Neuron (in vitro differentiated cells): ENCODE results near the gene N4BP2L2.

ENCODE experiments used
- H2AFZ ChIP-seq: one replicate; pipeline ENCODE4 v1.6.1; 2013; ENCODE audit warnings: low read depth, mild to moderate bottlenecking, inconsistent platforms, low read length, moderate library complexity
- H3K27me3 ChIP-seq: one replicate; pipeline ENCODE4 v1.6.1; 2013; ENCODE audit warnings: low read length; ENCODE audit not compliant: insufficient read depth
- H3K36me3 ChIP-seq: one replicate; pipeline ENCODE4 v1.6.1; 2013; ENCODE audit warnings: low read length; ENCODE audit not compliant: insufficient read depth
- H3K4me1 ChIP-seq: one replicate; pipeline ENCODE4 v1.6.1; 2013; ENCODE audit warnings: low read length; ENCODE audit not compliant: insufficient read depth
- H3K4me3 ChIP-seq: 2 replicates; pipeline ENCODE4 v1.5.1; 2013; ENCODE audit warnings: mild to moderate bottlenecking, low read length, moderate library complexity
- H3K9me3 ChIP-seq: one replicate; pipeline ENCODE4 v1.6.1; 2013; ENCODE audit warnings: low read length

Gene N4BP2L2

DNA sequence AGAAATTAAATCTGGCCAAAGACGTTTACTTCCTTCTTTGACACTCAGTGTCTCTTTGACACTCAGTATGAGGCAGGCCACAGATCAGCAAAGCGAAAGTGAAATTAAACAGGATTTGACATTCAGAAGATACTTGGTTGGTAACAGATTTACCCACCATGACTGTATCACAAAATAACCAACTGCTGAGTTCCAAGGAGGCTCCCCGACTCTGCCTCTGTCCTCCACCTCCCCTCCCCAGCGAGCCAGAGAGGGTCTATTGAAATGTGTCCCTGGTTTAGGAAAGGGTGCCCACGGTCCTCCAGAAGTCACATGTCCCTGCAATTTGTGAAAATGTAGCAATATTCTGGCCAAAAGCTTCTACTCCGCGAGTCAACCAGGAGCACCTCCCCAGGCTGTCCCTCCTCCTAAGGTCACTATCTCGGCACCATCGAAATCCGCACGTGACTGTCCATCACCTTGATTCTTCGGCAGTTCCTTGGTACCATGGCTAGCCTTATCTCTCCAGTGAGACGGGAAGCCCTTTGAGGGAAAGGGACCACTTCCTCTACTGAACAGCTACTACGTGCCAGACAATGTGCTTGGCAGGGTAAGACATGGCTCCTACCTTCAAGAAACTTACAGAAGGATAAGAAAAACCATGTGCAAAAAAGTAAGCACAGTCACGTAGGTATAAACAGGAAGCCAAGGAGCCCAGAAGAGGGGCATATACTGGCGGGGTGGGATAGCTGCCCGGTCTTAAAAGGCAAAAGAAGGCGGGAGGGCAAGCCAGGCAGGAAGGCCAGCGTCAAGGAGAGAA lies 112.2 kb downstream of the N4BP2L2 start:
- no peaks in the 10 kb centered on the region for H3K27me3 ChIP-seq
- H3K9me3 ChIP-seq: peaks cover 2% of the 10 kb centered on the region
- H3K4me1 ChIP-seq: no peaks in the 10 kb centered on the region
- peaks cover 2% of the 10 kb centered on the region for H3K36me3 ChIP-seq
- H3K4me3 ChIP-seq: peak overlapping the region; percentile 58
- no peak overlapping the region for H2AFZ ChIP-seq

DNA sequence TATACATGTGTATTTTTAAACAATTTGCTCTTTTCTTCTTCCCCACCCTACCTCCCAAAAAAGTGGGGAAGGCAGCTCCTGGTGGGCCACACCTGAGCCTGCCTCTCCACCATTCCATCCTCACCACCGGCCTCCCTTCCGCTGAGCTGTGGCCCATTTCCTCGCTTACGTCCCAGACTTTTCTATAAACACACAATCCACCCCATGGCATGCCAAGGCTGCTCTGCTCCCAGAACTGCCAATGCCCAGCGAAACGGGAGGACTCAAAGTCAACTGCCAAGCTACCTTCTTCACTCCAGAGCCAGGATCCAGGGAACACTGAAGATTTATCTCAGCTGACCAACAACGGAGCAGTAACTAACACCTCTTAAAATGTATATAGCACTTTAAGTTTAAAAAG lies 113.4 kb downstream of the N4BP2L2 start:
- no peaks in the 10 kb centered on the region for H3K36me3 ChIP-seq
- no peak overlapping the region for H3K4me3 ChIP-seq
- no peak overlapping the region for H2AFZ ChIP-seq
- no peaks in the 10 kb centered on the region for H3K27me3 ChIP-seq
- H3K9me3 ChIP-seq: peaks cover 2% of the 10 kb centered on the region
- H3K4me1 ChIP-seq: no peaks in the 10 kb centered on the region

- H2AFZ ChIP-seq: no peak overlapping the region
- H3K4me1 ChIP-seq: no peaks in the 10 kb centered on the region
- no peaks in the 10 kb centered on the region for H3K36me3 ChIP-seq
- H3K27me3 ChIP-seq: no peaks in the 10 kb centered on the region
- H3K9me3 ChIP-seq: peaks cover 4% of the 10 kb centered on the region
- H3K4me3 ChIP-seq: no peak overlapping the region
Observed at GRCh38 chr13:32423592-32423991, 115.0 kb downstream of the N4BP2L2 start.

DNA sequence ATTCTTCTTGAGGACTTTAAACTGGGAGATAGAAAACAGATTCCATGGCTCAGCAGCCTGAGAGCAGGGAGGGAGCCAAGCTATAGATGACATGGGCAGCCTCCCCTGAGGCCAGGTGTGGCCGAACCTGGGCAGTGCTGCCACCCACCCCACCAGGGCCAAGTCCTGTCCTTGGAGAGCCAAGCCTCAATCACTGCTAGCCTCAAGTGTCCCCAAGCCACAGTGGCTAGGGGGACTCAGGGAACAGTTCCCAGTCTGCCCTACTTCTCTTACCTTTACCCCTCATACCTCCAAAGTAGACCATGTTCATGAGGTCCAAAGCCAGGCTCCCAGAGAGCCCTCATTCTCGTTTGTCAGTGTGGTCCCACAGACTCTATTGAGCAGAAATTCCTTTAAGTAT lies 118.7 kb downstream of the N4BP2L2 start:
- H3K36me3 ChIP-seq: no peaks in the 10 kb centered on the region
- no peaks in the 10 kb centered on the region for H3K27me3 ChIP-seq
- no peak overlapping the region for H2AFZ ChIP-seq
- no peaks in the 10 kb centered on the region for H3K4me1 ChIP-seq
- peaks cover 4% of the 10 kb centered on the region for H3K9me3 ChIP-seq
- no peak overlapping the region for H3K4me3 ChIP-seq

GRCh38 chr13:32417995-32418394 lies 120.6 kb downstream of the N4BP2L2 start:
- H3K9me3 ChIP-seq: peaks cover 4% of the 10 kb centered on the region

GRCh38 chr13:32415019-32415418 lies 123.6 kb downstream of the N4BP2L2 start:
- Histone ChIP-seq H3K36me3 (no peaks in the 10 kb centered on the region), H3K4me3 (no peak overlapping the region), H2AFZ (no peak overlapping the region), H3K4me1 (no peaks in the 10 kb centered on the region), H3K27me3 (no peaks in the 10 kb centered on the region), H3K9me3 (peaks cover 4% of the 10 kb centered on the region)

More at GRCh38 chr13:32417995-32418394, 120.6 kb downstream of the N4BP2L2 start:
- Histone ChIP-seq H3K36me3 (no peaks in the 10 kb centered on the region), H3K27me3 (no peaks in the 10 kb centered on the region), H3K4me1 (no peaks in the 10 kb centered on the region), H3K4me3 (no peak overlapping the region), H2AFZ (no peak overlapping the region)

DNA sequence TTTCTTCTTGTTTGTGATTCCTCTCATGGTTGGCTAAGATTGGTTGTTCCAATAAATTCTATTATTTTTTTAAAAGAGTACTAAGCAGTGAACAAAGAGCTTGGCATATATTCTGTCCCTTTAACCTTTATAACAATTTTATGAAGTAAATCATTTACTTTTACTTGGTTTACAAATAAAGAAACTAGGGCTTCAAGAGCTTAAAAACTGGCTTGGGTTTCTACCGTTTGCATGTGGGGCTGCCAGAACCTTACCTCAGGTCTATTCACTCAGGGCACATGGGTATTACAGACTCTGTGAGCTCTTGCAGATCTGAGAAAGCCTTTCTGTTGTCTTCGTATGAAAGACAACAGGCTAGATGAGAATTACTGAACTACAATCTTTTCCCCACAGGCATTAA lies 124.0 kb downstream of the N4BP2L2 start:
- H3K4me3 ChIP-seq: no peak overlapping the region
- H3K4me1 ChIP-seq: peaks cover 2% of the 10 kb centered on the region
- peaks cover 2% of the 10 kb centered on the region for H3K9me3 ChIP-seq
- H3K36me3 ChIP-seq: no peaks in the 10 kb centered on the region
- no peak overlapping the region for H2AFZ ChIP-seq
- no peaks in the 10 kb centered on the region for H3K27me3 ChIP-seq

DNA sequence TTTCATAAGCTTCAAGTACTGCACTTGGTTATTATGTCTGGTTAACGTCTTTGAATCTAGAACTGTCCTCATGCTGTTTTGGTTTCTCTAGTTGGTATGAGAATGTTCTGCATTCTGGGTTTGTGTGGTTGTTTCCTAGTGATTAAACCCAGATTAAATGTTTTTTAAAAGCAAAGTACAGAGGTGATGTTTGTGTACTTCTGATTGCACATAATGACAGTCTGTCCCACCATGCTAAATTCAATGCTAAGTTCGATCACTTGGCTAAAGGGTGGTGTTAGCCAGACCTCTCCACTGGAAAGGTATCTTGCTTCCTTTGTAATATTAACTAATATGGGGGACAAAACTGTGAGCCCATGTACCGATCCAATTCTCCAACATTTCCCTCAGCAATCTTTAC lies 125.3 kb downstream of the N4BP2L2 start:
- no peaks in the 10 kb centered on the region for H3K27me3 ChIP-seq
- H2AFZ ChIP-seq: no peak overlapping the region
- H3K9me3 ChIP-seq: peaks cover 2% of the 10 kb centered on the region
- peaks cover 4% of the 10 kb centered on the region for H3K4me1 ChIP-seq
- H3K4me3 ChIP-seq: no peak overlapping the region
- H3K36me3 ChIP-seq: no peaks in the 10 kb centered on the region

GRCh38 chr13:32409561-32410421 lies 128.8 kb downstream of the N4BP2L2 start:
- H3K36me3 ChIP-seq: no peaks in the 10 kb centered on the region
- peak overlapping the region; percentile 48 for H2AFZ ChIP-seq
- H3K4me1 ChIP-seq: peaks cover 8% of the 10 kb centered on the region
- peak overlapping the region; percentile 1 for H3K4me3 ChIP-seq
- no peaks in the 10 kb centered on the region for H3K27me3 ChIP-seq
- H3K9me3 ChIP-seq: no peaks in the 10 kb centered on the region

DNA sequence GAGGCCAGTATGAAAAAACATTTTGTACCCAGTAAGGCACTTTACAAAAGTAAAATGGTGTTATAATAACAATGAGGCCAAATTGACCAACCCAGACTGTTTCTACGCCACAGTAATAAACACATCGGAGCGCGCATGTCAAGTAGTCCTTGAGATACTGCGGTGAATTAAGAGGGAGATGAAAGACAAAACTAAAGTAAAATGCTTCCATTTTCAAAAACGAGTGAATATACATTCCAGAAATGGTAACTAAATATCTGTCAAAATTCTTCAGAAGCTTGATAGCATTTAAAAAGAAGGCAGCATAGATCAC lies 129.6 kb downstream of the N4BP2L2 start:
- H3K36me3 ChIP-seq: no peaks in the 10 kb centered on the region
- no peaks in the 10 kb centered on the region for H3K27me3 ChIP-seq
- H2AFZ ChIP-seq: no peak overlapping the region
- H3K4me3 ChIP-seq: no peak overlapping the region
- H3K4me1 ChIP-seq: peaks cover 8% of the 10 kb centered on the region
- no peaks in the 10 kb centered on the region for H3K9me3 ChIP-seq

GRCh38 chr13:32408296-32409000 lies 130.1 kb downstream of the N4BP2L2 start:
- Histone ChIP-seq H2AFZ (no peak overlapping the region), H3K36me3 (no peaks in the 10 kb centered on the region), H3K4me1 (peaks cover 8% of the 10 kb centered on the region), H3K4me3 (no peak overlapping the region), H3K27me3 (no peaks in the 10 kb centered on the region), H3K9me3 (no peaks in the 10 kb centered on the region)

GRCh38 chr13:32407854-32408253 lies 130.7 kb downstream of the N4BP2L2 start:
- Histone ChIP-seq H3K36me3 (no peaks in the 10 kb centered on the region), H2AFZ (peak overlapping the region; percentile 17), H3K9me3 (no peaks in the 10 kb centered on the region), H3K27me3 (no peaks in the 10 kb centered on the region), H3K4me3 (no peak overlapping the region), H3K4me1 (peaks cover 8% of the 10 kb centered on the region)

DNA sequence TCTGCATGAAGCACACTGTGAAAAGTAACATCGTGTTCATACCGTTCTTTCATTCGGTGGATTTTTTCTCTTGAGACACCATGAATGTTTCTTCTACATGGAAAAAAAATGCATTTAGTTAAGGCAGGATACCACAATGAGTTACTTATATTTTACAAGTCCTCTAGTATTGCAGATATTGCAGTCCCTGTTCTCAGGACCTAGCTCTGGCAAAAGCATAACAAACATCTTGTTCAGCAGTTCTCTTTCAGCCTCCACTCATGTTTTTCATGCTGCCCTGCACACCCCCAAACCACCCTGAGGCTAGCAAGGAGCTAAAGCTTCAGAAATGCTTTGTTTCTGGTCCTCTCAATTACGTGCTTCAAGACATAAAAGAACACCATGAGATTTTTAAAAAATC lies 135.5 kb downstream of the N4BP2L2 start:
- peaks cover 15% of the 10 kb centered on the region for H3K36me3 ChIP-seq
- H3K4me1 ChIP-seq: peaks cover 5% of the 10 kb centered on the region
- no peaks in the 10 kb centered on the region for H3K27me3 ChIP-seq
- H3K9me3 ChIP-seq: no peaks in the 10 kb centered on the region
- no peak overlapping the region for H2AFZ ChIP-seq
- H3K4me3 ChIP-seq: no peak overlapping the region
